Adipocyte (in vitro differentiated cells): ENCODE results near the gene CD101.
A peak's percentile ranks its signal among the peaks of the same experiment; 100 is the strongest.

Experiments used
- DNase-seq: peaks from one replicate; pipeline ENCODE4 v3.0.0-alpha.2; 2015; ENCODE audit warnings: low read depth
- H3K27me3 ChIP-seq: replicated peaks from 2 replicates; pipeline ENCODE4 v1.7.0; 2013; ENCODE audit warnings: mild to moderate bottlenecking, low read length, moderate library complexity; ENCODE audit not compliant: control insufficient read depth, insufficient read depth
- H3K36me3 ChIP-seq: 2 replicates; pipeline ENCODE4 v1.7.0; 2013; ENCODE audit warnings: low read length, mild to moderate bottlenecking, moderate library complexity; ENCODE audit not compliant: control insufficient read depth, insufficient read depth, severe bottlenecking
- H3K4me1 ChIP-seq: 2 replicates; pipeline ENCODE4 v1.7.0; 2013; ENCODE audit warnings: mild to moderate bottlenecking, low read length, moderate library complexity; ENCODE audit not compliant: control insufficient read depth, insufficient read depth
- H3K4me3 ChIP-seq: 2 replicates; pipeline ENCODE4 v1.7.0; 2013; ENCODE audit warnings: mild to moderate bottlenecking, low read length, moderate library complexity
- H3K9ac ChIP-seq: 2 replicates; pipeline ENCODE4 v1.7.0; 2013; ENCODE audit warnings: mild to moderate bottlenecking, low read length, moderate library complexity
- H3K9me3 ChIP-seq: 2 replicates; pipeline ENCODE4 v1.7.0; 2013; ENCODE audit warnings: mild to moderate bottlenecking, low read length, moderate library complexity; ENCODE audit not compliant: control insufficient read depth

CD101 gene

DNA sequence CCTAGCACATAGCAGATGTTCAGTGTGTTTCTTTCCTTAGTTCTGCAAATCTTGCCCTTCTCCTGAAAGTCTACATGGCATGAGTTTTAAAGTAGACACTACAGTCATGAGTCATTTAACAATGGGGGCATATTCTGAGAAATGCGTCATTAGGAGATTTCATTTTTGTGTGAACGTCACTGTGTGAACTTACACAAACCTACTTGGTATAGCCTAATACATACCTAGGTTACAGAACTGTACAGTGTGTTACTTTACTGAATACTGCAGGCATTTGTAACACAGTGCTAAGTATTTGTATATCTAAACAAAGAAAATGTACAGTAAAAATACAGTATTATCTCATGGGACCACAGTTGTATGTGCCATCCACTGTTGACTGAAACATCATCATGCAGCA is 68.6 kb downstream of the CD101 start:
- Histone ChIP-seq H3K9ac (no peak overlapping the region), H3K36me3 (peaks cover 4% of the 10 kb centered on the region), H3K27me3 (no peaks in the 10 kb centered on the region), H3K4me1 (no peaks in the 10 kb centered on the region), H3K4me3 (no peak overlapping the region), H3K9me3 (no peaks in the 10 kb centered on the region)
- no peak for DNase-seq

GRCh38 chr1:117076648-117077047 is 75.1 kb downstream of the CD101 start:
- Histone ChIP-seq H3K9ac (no peak overlapping the region), H3K27me3 (no peaks in the 10 kb centered on the region), H3K4me3 (no peak overlapping the region), H3K9me3 (no peaks in the 10 kb centered on the region), H3K4me1 (peaks cover 8% of the 10 kb centered on the region), H3K36me3 (peaks cover 47% of the 10 kb centered on the region)
- DNase-seq = no peak

- peaks cover 53% of the 10 kb centered on the region for H3K36me3 ChIP-seq
- no peak overlapping the region for H3K4me3 ChIP-seq
- DNase-seq = peak; percentile 53
Measured at GRCh38 chr1:117077267-117077666, 75.7 kb downstream of the CD101 start.

GRCh38 chr1:117079737-117080136 is 78.2 kb downstream of the CD101 start:
- Histone ChIP-seq H3K36me3 (peaks cover 69% of the 10 kb centered on the region), H3K4me1 (peaks cover 8% of the 10 kb centered on the region), H3K4me3 (no peak overlapping the region), H3K27me3 (no peaks in the 10 kb centered on the region), H3K9ac (no peak overlapping the region), H3K9me3 (no peaks in the 10 kb centered on the region)
- DNase-seq = no peak

More at GRCh38 chr1:117077267-117077666, 75.7 kb downstream of the CD101 start:
- Histone ChIP-seq H3K9me3 (no peaks in the 10 kb centered on the region), H3K4me1 (peaks cover 8% of the 10 kb centered on the region), H3K27me3 (no peaks in the 10 kb centered on the region), H3K9ac (no peak overlapping the region)

GRCh38 chr1:117084231-117084630 is 82.7 kb downstream of the CD101 start:
- no peak overlapping the region for H3K9ac ChIP-seq
- no peaks in the 10 kb centered on the region for H3K4me1 ChIP-seq
- no peaks in the 10 kb centered on the region for H3K27me3 ChIP-seq
- DNase-seq = no peak
- H3K9me3 ChIP-seq = no peaks in the 10 kb centered on the region
- no peak overlapping the region for H3K4me3 ChIP-seq
- peaks cover 42% of the 10 kb centered on the region for H3K36me3 ChIP-seq
